ENCODE measurements around the gene MCTP2.

MCTP2 gene

GRCh38 chr15:94238539-94239118 lies 7.3 kb downstream of the MCTP2 start (continued):
- no peak for TF ChIP-seq ZNF544 (tag by site-specific recombination; IDR thresholded peaks at IDR 0.05)

GRCh38 chr15:94239474-94239873 lies 8.1 kb downstream of the MCTP2 start:
- POLR2A ChIA-PET = interaction anchor here (1.8 kb wide), 1 partner anchor 8 kb away, joined by 5 read pairs; the partner anchor contains the start of gene MCTP2
- CTCF ChIA-PET = interaction anchor here (1.2 to 3.0 kb wide), 3 partner anchors 9 to 84 kb away, joined by 5 to 13 read pairs (median 7); no protein-coding TSS in a partner anchor
- H3K27ac ChIP-seq (ENCODE audit: extremely low read depth, low read depth, low read length) = no peak overlapping the region

GRCh38 chr15:94240480-94240879 lies 9.1 kb downstream of the MCTP2 start:
- Histone ChIP-seq H3K36me3 (ENCODE audit: control insufficient read depth in 2 of 2, insufficient read depth in 1 of 2, low read length in 2 of 2) (peaks cover 0 to 4% of the 10 kb centered on the region in 2 experiments; a peak in 1 of 3 replicates), H3K4me3 (ENCODE audit: low read depth, low read length) (no peak overlapping the region), H3K27ac (ENCODE audit: extremely low read depth, low read depth, low read length) (no peak overlapping the region), H3K9me3 (ENCODE audit: control insufficient read depth, insufficient read depth, low read depth, low read length) (no peaks in the 10 kb centered on the region), H3K4me1 (ENCODE audit: control insufficient read depth, insufficient read depth, low read length) (peaks cover 11% of the 10 kb centered on the region)
- TF ChIP-seq ZNF510 (tag by site-specific recombination; IDR thresholded peaks at IDR 0.05; ENCODE audit: insufficient replicate concordance) (no peak), ZNF175 (tag by site-specific recombination; IDR thresholded peaks at IDR 0.05) (no peak), ZNF621 (tag by site-specific recombination; IDR thresholded peaks at IDR 0.05) (no peak), ZFP69B (tag by site-specific recombination; IDR thresholded peaks at IDR 0.05) (no peak), ZNF335 (tag by site-specific recombination; conservative IDR thresholded peaks at IDR 0.05) (no peak), EGR2 (tag by site-specific recombination; IDR thresholded peaks at IDR 0.05; ENCODE audit: low read depth) (no peak), IKZF3 (tag by site-specific recombination; IDR thresholded peaks at IDR 0.05) (no peak), ZNF701 (tag by site-specific recombination; IDR thresholded peaks at IDR 0.05) (no peak), ZNF423 (tag by site-specific recombination; IDR thresholded peaks at IDR 0.05) (no peak), ZNF544 (tag by site-specific recombination; IDR thresholded peaks at IDR 0.05) (no peak), ZNF707 (tag by site-specific recombination; IDR thresholded peaks at IDR 0.05) (no peak), YY2 (tag by site-specific recombination; IDR thresholded peaks at IDR 0.05) (no peak), KLF1 (tag by site-specific recombination; IDR thresholded peaks at IDR 0.05) (no peak), ZNF747 (tag by site-specific recombination; IDR thresholded peaks at IDR 0.05) (no peak)
- TF ChIP-seq, protein P1, sequence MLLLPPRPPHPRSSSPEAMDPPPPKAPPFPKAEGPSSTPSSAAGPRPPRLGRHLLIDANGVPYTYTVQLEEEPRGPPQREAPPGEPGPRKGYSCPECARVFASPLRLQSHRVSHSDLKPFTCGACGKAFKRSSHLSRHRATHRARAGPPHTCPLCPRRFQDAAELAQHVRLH (tag by site-specific recombination; IDR thresholded peaks at IDR 0.05) = no peak
- TF ChIP-seq, protein P2, sequence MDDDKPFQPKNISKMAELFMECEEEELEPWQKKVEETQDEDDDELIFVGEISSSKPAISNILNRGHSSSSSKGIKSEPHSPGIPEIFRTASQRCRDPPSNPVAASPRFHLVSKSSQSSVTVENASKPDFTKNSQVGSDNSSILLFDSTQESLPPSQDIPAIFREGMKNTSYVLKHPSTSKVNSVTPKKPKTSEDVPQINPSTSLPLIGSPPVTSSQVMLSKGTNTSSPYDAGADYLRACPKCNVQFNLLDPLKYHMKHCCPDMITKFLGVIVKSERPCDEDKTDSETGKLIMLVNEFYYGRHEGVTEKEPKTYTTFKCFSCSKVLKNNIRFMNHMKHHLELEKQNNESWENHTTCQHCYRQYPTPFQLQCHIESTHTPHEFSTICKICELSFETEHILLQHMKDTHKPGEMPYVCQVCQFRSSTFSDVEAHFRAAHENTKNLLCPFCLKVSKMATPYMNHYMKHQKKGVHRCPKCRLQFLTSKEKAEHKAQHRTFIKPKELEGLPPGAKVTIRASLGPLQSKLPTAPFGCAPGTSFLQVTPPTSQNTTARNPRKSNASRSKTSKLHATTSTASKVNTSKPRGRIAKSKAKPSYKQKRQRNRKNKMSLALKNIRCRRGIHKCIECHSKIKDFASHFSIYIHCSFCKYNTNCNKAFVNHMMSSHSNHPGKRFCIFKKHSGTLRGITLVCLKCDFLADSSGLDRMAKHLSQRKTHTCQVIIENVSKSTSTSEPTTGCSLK (tag by site-specific recombination; IDR thresholded peaks at IDR 0.05) = no peak
- ChIA-PET CTCF (interaction anchor here (1.2 to 3.0 kb wide), 2 partner anchors 10 to 76 kb away, joined by 5 to 13 read pairs; no protein-coding TSS in a partner anchor), POLR2A (interaction anchor here (1.8 kb wide), 1 partner anchor 9 kb away, joined by 5 read pairs; the partner anchor contains the start of gene MCTP2)

More at GRCh38 chr15:94239474-94239873, 8.1 kb downstream of the MCTP2 start:
- no peak overlapping the region for H3K4me3 ChIP-seq (ENCODE audit: low read depth, low read length)
- H3K9me3 ChIP-seq (ENCODE audit: control insufficient read depth, insufficient read depth, low read depth, low read length) = no peaks in the 10 kb centered on the region
- TF ChIP-seq ZBTB10 (tag by site-specific recombination; IDR thresholded peaks at IDR 0.05) (no peak), ZEB2 (tag by site-specific recombination; IDR thresholded peaks at IDR 0.05) (no peak), RBAK (tag by site-specific recombination; IDR thresholded peaks at IDR 0.05) (no peak), ZNF121 (tag by site-specific recombination; IDR thresholded peaks at IDR 0.05) (no peak), ZBTB8A (tag by site-specific recombination; IDR thresholded peaks at IDR 0.05) (no peak), ZNF184 (tag by site-specific recombination; IDR thresholded peaks at IDR 0.05) (no peak), GLI4 (tag by site-specific recombination; IDR thresholded peaks at IDR 0.05) (no peak), ZNF274 (IDR thresholded peaks at IDR 0.05; ENCODE audit: low read length) (no peak), ZNF274 (tag by site-specific recombination; IDR thresholded peaks at IDR 0.05; ENCODE audit: borderline replicate concordance) (no peak)
- TF ChIP-seq, protein P3, sequence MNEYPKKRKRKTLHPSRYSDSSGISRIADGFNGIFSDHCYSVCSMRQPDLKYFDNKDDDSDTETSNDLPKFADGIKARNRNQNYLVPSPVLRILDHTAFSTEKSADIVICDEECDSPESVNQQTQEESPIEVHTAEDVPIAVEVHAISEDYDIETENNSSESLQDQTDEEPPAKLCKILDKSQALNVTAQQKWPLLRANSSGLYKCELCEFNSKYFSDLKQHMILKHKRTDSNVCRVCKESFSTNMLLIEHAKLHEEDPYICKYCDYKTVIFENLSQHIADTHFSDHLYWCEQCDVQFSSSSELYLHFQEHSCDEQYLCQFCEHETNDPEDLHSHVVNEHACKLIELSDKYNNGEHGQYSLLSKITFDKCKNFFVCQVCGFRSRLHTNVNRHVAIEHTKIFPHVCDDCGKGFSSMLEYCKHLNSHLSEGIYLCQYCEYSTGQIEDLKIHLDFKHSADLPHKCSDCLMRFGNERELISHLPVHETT (tag by site-specific recombination; IDR thresholded peaks at IDR 0.05) = no peak
- H3K4me1 ChIP-seq (ENCODE audit: control insufficient read depth, insufficient read depth, low read length) = peaks cover 11% of the 10 kb centered on the region
- no peaks in the 10 kb centered on the region; a peak in 1 of 3 replicates for H3K36me3 ChIP-seq (ENCODE audit: control insufficient read depth in 2 of 2, insufficient read depth in 1 of 2, low read length in 2 of 2)
